ENCODE measurements around the gene ATP10A. TPM values are rescaled to one million over a fixed set of nuclear protein-coding genes. Genes with fewer than 3 reads are reported as not detected.

ATP10A gene
- total RNA-seq, 1 donor from 2014 or later: 0.22 TPM

DNA sequence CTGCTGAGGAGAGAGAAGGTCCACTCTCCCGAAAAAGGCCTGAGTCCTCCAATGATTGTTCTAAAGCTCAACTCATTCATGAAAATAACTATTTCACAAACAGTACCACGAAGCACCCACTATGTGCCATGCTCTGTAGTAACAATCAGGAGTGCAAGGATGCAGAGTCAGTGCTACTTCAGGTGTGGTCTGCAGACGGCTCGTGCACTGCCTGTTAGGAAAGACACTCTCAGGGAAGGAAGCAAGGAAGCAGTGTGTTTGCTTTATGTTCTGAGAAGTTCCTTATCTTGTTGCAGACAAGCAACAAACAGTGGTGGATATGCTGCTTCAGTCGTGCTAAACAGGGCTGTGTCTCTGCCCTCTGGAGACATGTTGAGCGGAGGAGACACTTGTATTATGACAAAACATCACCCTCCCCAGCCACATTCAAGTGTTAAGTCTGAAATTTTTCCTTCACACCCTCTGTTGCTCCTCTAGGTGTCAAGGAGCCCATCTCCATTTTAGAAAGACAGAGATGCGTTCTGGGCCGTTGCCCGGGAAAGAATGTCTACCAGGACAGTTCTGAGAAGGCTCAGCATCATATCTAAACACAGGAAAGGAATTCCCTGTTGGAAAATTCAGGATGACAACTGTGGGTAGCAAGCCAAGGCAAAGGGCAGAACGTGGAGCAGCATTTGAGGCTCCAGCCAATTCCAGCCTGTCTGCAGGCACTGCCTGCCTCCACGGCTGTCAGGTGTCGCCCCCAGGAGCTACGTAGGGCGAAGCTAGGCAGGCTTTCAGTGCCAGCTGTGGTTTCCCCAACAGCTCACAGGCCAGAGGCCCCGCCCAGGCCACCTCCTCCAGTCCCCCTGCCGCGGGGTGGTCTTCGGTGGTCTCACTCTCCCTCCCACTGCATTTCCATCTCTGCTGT lies 13.4 kb upstream of the ATP10A start:
- Mint-ChIP-seq H3K4me3 (no peak overlapping the region), H3K36me3 (no peaks in the 10 kb centered on the region), H3K27ac (no peak overlapping the region), H3K27me3 (ENCODE audit: low read depth) (no peaks in the 10 kb centered on the region), H3K9me3 (no peaks in the 10 kb centered on the region), H3K4me1 (no peaks in the 10 kb centered on the region)
- DNase-seq (ENCODE audit: low spot score in 2 of 2, unreplicated experiment in 2 of 2): no peak
- TF ChIP-seq, protein P1, sequence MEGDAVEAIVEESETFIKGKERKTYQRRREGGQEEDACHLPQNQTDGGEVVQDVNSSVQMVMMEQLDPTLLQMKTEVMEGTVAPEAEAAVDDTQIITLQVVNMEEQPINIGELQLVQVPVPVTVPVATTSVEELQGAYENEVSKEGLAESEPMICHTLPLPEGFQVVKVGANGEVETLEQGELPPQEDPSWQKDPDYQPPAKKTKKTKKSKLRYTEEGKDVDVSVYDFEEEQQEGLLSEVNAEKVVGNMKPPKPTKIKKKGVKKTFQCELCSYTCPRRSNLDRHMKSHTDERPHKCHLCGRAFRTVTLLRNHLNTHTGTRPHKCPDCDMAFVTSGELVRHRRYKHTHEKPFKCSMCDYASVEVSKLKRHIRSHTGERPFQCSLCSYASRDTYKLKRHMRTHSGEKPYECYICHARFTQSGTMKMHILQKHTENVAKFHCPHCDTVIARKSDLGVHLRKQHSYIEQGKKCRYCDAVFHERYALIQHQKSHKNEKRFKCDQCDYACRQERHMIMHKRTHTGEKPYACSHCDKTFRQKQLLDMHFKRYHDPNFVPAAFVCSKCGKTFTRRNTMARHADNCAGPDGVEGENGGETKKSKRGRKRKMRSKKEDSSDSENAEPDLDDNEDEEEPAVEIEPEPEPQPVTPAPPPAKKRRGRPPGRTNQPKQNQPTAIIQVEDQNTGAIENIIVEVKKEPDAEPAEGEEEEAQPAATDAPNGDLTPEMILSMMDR (IDR thresholded peaks at IDR 0.05; ENCODE audit: unreplicated experiment): no peak

- Mint-ChIP-seq H3K27ac (no peak overlapping the region), H3K9me3 (no peaks in the 10 kb centered on the region), H3K36me3 (no peaks in the 10 kb centered on the region), H3K4me3 (no peak overlapping the region), H3K4me1 (no peaks in the 10 kb centered on the region), H3K27me3 (ENCODE audit: low read depth) (peaks cover 1% of the 10 kb centered on the region)
- TF ChIP-seq, protein P1 (IDR thresholded peaks at IDR 0.05; ENCODE audit: unreplicated experiment): no peak
- DNase-seq (ENCODE audit: low spot score in 2 of 2, unreplicated experiment in 2 of 2): no peak
Measured at GRCh38 chr15:25875566-25875965, 12.4 kb upstream of the ATP10A start.

DNA sequence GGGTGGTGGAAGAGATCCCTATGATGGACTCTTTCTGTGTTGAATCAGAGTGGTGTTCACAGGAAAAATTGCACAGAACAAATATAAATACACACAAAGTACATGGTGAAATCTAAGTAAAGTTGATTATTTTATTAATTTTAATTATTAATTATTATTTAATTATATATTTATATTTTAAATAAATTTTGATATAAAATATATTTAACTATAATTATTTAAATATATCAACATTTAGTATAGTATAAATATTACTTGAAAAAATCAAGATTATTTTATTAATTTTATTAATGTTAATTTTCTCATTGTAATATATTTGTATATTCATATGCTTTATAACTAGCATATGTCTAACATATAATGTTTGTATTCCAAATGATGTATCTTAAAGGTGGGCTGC lies 11.3 kb upstream of the ATP10A start:
- peaks cover 9% of the 10 kb centered on the region for H3K27me3 Mint-ChIP-seq (ENCODE audit: low read depth)
- H3K27ac Mint-ChIP-seq: no peak overlapping the region
- no peak for DNase-seq (ENCODE audit: low spot score in 2 of 2, unreplicated experiment in 2 of 2)
- H3K36me3 Mint-ChIP-seq: no peaks in the 10 kb centered on the region
- H3K4me1 Mint-ChIP-seq: no peaks in the 10 kb centered on the region
- TF ChIP-seq, protein P1 (IDR thresholded peaks at IDR 0.05; ENCODE audit: unreplicated experiment): no peak
- no peaks in the 10 kb centered on the region for H3K9me3 Mint-ChIP-seq
- no peak overlapping the region for H3K4me3 Mint-ChIP-seq

- Mint-ChIP-seq H3K27me3 (ENCODE audit: low read depth) (peaks cover 21% of the 10 kb centered on the region), H3K4me1 (no peaks in the 10 kb centered on the region), H3K27ac (no peak overlapping the region), H3K36me3 (no peaks in the 10 kb centered on the region), H3K9me3 (no peaks in the 10 kb centered on the region), H3K4me3 (no peak overlapping the region)
- no peak for DNase-seq (ENCODE audit: low spot score in 2 of 2, unreplicated experiment in 2 of 2)
- TF ChIP-seq, protein P1 (IDR thresholded peaks at IDR 0.05; ENCODE audit: unreplicated experiment): no peak
Measured at GRCh38 chr15:25871403-25871802, 8.3 kb upstream of the ATP10A start.

- Mint-ChIP-seq H3K4me3 (no peak overlapping the region), H3K27ac (no peak overlapping the region), H3K4me1 (no peaks in the 10 kb centered on the region), H3K27me3 (ENCODE audit: low read depth) (peaks cover 26% of the 10 kb centered on the region), H3K36me3 (no peaks in the 10 kb centered on the region), H3K9me3 (no peaks in the 10 kb centered on the region)
- TF ChIP-seq, protein P1 (IDR thresholded peaks at IDR 0.05; ENCODE audit: unreplicated experiment): no peak
- DNase-seq (ENCODE audit: low spot score in 2 of 2, unreplicated experiment in 2 of 2): no peak
Measured at GRCh38 chr15:25870938-25871337, 7.8 kb upstream of the ATP10A start.

Measured in mesothelial cell of epicardium (in vitro differentiated cells).